ENCODE results near the gene PRM2.

The PRM2 gene

GRCh38 chr16:11283820-11284248 lies 7.6 kb upstream of the PRM2 start:
- DNase-seq: no peak

- no peak for DNase-seq
These were observed 4.6 kb upstream of the PRM2 start, which contains the start of gene PRM1 for GRCh38 chr16:11280616-11281522. Gene PRM1 (minus strand): TSS chr16:11281330. CDS start chr16:11281238, 92 bp downstream.

DNA sequence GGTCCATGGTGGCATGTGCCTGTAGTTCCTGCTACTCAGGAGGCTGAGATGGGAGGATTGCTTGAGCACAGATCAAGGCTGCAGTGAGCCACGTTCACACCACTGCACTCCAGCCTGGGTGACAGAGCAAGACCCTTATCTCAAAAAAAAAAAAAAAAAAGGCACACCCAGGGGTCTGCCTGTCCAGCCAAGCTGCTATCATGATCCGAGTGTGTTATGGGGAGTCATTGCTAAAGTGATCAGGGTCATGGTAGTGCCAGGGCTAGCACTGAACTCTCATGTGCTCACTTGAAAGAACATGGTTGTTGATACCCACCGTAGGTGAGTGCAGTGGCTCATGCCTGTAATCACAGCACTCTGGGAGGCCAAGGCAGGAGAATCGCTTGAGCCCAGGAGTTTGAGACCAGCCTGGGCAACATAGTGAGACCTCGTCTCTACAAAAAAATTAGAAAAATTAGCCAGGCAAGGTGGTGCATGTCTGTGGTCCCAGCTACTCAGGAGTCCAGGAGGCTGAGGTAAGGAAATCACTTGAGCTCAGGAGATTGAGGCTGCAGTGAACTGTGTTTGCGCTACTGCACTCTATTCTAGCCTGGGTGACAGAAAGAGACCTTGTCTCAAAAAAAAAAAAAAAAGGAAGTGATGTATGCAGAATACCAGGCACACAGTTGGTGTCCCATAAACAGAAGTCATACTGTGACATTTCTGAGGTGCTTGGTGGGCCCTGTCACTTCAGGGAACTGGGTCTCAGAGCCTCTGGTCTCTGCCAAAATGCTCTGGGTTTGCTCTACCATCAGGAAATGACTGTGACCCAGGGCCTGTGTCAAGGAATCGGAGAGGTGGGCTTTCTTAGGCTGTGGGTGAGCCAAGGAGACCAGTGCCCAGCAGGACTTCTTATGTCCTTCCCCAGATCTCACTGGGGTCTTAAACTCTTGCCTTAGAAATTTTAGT lies 2.7 kb upstream of the PRM2 start:
- no peak for DNase-seq

- no peak for DNase-seq
These were observed 1.5 kb upstream of the PRM2 start for GRCh38 chr16:11277607-11278337.

DNA sequence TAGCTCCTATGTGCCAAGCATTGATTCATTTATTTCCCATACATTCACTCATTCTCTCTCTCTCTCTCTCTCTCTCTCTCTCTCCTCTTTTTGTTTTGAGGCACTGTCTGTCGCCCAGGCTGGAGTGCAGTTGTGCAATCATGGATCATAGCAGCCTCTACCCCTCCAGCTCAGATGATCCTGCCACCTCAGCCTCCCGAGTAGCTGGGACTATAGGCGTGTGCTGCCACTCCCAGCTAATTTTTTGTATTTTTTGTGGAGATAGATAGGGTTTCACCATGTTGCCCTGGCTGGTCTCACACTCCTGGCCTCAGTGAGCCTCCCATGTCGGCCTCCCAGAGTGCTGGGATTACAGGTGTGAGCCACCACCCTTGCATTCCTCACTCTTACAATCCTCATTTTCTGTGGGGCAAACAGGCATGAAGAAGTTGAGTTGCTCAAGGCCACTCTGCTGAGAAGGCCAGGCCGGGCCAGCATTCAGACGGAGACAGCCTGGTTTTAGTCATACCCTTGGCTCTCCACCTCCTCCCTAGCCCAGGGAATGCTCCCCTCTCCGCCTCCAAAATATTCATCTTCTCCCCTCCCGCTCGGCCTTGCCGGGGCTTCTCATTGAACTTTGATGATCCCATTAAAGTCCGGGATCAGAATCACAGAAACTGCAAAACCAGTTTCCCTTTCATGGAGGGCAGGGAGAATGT lies 765 bp upstream of the PRM2 start:
- DNase-seq: no peak

DNA sequence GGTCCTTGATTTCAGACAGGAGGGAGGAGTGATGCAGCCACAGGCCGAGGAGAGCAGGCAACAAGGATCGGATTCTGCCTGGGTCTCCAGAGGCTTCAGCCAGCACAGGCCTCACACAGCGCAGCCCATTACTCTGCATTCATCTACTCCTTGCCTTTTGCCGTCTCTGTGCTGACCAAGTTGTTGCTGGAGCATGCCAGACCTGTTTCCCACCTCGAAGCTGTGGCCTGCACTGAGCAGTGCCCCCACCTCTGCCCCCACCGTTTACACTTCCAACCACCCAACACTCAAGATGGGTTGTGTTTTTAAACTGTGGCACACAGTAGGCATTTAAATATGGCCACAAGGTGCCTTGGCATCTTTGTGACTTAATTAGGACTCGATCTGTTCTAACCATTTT lies 1.3 kb downstream of the PRM2 start:
- no peak for DNase-seq

- no peak for DNase-seq
These were observed 2.5 kb downstream of the PRM2 start for GRCh38 chr16:11273721-11274324.

GRCh38 chr16:11272921-11273720 lies 3.2 kb downstream of the PRM2 start, which contains the start of gene PRM3:
Gene PRM3 (minus strand): TSS chr16:11273629. CDS start chr16:11273595, 34 bp downstream.
- DNase-seq: no peak

- DNase-seq: no peak
These were observed 3.8 kb downstream of the PRM2 start for GRCh38 chr16:11272484-11272883.

GRCh38 chr16:11271610-11272009 lies 4.7 kb downstream of the PRM2 start:
- no peak for DNase-seq

DNA sequence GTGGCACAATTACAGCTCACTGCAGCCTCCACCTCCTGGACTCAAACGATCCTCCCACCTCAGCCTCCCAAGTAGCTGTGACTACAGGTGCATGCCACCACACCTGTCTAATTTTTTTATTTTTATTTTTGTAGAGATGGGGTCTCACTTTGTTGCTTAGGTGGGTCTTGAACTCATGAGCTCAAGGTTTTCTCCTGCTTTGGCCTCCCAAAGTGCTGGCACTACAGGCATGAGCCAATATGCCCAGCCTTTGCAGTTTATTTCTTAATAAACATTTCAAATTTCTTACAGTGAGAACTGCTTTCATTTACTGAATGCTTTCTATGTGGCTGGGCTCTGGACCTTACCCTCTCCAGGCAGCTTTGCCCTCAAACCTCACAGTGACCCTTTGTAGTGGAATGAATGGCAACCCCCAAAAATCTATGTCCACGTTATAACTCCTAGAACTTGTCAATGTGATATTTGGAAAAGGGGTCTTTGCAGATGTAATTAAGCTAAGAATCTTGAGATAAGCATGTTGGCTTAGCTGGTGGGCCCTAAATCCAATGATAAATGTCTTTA lies 5.6 kb downstream of the PRM2 start:
- DNase-seq: no peak

- DNase-seq: no peak
These were observed 7.3 kb downstream of the PRM2 start, which contains the start of gene TNP2 for GRCh38 chr16:11268921-11269375. Gene TNP2 (minus strand): TSS chr16:11269325. CDS start chr16:11269262, 63 bp downstream.

DNA sequence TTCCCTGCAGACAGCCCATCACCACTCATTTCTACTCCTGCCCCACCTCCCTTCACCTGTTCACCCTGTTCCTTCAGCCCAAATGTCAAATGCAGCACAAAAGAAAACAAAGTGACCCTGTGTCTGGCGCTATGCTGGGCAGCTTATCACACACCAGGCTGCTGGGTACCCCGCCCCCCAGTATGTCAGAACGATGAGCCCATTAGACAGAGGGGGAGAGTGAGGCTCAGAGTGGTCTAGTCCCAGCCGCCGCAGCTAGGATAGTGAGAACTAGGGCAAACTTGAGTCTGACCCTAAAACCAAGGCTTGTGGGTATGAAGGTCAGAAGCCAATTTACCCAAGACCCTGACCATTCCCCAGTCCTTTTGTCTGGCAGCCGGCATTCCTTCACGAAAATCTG lies 11.2 kb downstream of the PRM2 start:
- no peak for DNase-seq

GRCh38 chr16:11264155-11264832 lies 12.0 kb downstream of the PRM2 start:
- no peak for DNase-seq

DNA sequence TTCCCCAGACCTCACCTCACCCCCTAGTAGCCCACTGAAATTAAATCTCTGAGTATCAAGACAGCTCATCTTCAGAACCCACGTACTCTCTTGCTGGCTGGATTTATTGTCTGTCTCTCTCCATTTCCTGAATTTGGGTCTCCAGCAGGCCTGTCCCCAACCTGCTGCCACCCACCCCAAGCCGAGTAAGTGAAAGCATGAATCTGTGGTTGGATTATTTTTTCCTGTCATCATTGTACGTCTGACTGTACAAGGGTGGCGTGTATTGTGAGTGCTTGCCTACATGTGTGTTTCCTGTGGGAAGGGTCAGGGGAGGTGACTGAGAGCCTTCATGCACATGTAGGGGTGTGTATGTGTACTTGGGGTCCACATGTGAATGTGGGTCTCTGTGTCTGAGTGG lies 12.5 kb downstream of the PRM2 start:
- no peak for DNase-seq

DNA sequence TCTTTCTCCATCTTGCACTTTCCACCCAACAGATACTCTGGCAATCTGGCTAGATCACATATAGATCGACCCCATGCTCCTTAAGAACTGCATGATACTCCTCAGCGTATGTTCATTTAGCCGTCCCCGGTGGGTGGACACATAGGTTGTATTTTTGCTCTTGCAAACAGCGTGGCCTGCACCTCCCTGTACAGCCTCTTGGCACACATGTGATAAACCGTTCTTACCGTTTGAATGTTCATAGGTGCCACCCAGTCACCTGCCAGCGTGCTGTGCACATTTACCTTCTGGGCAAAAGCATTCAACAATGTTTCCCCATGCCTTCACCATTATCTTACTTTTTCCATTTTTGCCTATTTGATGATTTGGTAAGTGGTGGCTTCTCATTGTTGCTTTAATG lies 13.4 kb downstream of the PRM2 start:
- DNase-seq: no peak

GRCh38 chr16:11260596-11260966 lies 15.7 kb downstream of the PRM2 start:
- DNase-seq: no peak

- DNase-seq: no peak
These were observed 16.4 kb downstream of the PRM2 start for GRCh38 chr16:11259655-11260595.
